Hematopoietic multipotent progenitor cell (in vitro differentiated cells): Measurements from ENCODE around the gene CR1. TPM values are rescaled to one million over a fixed set of nuclear protein-coding genes. Genes with fewer than 3 reads are reported as not detected.
"Not testable (repeated sequence)": the region's sequence is repeated elsewhere in the genome, so short reads cannot be mapped to it uniquely, and the experiment has no call there.

Experiments used
- DNase-seq, 3 donors: peaks; one replicate each; pipeline ENCODE4 v3.0.0-alpha.2; 2011 to 2015; ENCODE audit warnings: low read depth in 2 of 3, low spot score in 2 of 3
- total RNA-seq: library from RNA; depleted of rRNA; stranded (reverse); fragments of >200 nt; gene quantifications from one replicate; pipeline ENCODE4 v1.2.3, GENCODE V29; 2012

Gene CR1
- total RNA-seq, 1 donor = 7.8 TPM

- DNase-seq = no peak
Observed at GRCh38 chr1:207502726-207503125, 6.8 kb downstream of the CR1 start.

DNA sequence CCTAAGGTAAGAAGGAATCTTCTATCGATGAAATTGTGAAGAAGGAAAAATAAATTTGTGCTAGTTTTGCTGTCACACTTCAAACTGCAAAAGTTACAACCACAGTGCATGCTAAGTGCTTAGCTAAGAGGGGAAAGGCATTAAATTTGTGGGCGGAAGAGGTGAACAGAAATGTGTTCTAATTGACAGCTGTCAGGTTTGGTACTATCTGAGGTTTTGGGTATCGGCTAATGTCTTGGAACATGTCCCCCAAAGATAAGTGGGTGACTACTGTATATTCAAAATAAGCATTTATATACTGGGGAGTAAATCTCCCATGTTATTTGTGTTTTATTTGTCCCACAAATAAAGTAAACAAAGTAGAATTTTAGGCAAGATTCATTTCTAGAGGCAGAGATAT, 8.0 kb downstream of the CR1 start:
- no peak for DNase-seq

GRCh38 chr1:207504438-207504837, 8.5 kb downstream of the CR1 start:
- DNase-seq = no peak

GRCh38 chr1:207510444-207510843, 14.5 kb downstream of the CR1 start:
- DNase-seq = no peak

DNA sequence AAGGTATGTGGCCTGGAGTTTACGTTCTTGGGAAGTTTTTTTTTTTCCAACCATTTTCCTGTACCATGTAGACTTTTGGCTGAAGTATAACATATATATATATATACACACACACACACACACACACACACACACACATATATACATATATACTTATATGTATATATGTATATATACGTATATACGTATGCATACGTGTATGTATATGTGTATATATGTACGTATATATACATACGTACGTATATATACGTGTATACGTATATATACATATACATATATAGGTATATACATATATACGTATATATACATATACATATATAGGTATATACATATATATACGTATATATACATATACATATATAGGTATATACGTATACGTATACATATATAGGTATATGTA, 18.9 kb downstream of the CR1 start:
- no peak for DNase-seq

GRCh38 chr1:207516729-207517128, 20.8 kb downstream of the CR1 start:
- no peak for DNase-seq

DNA sequence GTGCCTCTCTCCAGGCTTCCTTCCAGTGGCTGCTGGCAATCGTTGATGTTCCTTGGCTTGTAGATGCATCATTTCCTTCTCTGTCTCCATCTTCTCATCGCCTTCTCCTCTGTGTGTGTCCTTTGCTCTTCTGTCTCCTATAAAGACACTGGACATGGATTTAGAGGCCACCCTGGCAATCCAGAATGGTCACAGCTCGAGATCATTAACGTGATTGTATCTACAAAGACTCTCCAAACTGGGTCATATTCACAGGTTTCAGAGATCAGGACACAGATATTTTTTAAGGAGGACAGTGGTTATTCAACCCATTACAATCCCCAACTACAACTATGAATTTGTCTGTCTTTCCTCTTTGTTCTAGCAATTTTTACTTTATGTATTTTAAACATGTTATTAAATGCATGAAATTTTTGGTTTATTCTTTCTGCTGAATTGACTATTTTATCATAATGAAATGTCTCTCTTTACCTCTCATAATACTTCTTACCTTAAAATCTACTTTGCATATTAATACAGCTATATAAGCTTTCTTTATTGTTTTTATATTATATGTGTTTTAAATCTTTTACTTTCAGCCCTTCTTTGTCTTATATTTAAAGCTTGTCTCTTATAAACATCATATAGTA, 22.8 kb downstream of the CR1 start:
- DNase-seq = no peak

DNA sequence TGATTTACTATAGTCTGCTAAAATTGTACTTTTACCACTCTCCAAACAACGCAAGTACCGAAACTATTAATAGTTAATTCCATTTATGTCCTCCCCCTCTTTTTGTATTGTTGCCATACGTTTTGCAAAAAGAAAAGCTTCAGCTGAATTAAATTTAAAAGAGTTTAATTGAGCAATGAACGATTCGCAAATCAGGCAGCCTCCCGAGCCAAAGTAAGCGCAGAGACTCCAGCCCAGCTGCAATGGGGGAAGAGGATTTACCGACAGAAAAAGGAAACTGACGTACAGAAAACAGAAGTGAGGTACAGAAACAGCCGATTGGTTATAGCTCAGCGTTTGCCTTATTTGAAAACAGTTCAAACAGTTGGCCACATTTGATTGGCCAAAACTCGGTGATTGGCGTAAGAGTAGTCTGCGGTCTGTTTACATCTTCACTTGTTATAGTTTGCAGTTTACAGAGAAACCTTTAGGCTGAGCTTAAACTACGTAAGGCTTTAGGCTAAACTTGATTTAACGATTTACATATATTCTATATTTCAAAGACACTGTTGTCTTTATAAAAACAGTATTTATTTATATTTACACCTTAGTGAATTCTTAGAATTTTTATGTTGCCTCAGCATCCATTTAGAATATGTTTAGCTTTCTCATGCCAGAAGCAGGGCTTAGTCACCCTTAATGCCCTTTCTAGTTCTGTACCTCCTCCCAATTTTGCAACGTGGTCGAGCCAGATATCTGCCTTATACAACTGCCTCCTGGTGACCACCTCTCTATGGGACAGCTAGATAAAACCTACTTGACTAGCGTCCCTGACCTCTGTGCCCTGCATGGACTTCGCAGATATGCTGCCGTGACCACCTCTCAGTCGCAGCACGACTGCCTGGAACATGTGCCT, 23.8 kb downstream of the CR1 start:
- DNase-seq = peak in 2 of 3 donors; percentile 42

GRCh38 chr1:207520400-207521345, 24.7 kb downstream of the CR1 start:
- not testable (repeated sequence) for DNase-seq

DNA sequence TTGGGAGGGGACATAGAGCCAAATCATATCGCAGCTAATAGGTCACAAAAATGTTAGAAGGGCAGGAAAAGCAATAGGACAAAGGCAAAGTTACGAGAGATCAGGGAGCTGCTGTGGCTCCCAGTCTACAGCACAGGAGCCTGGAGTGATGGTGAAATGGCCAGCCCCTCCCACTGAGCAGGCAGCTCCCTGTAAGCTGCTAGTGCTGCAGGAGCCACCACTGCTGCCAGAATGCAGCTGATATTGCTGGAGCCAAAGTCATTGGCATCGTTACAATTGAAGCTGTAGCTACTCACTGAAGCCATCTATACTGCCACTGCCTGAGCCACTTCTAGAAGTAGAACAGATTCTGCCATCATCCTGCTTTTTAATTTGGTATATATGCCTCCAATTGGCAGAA, 29.3 kb downstream of the CR1 start:
- not testable (repeated sequence) for DNase-seq

GRCh38 chr1:207528401-207528800, 32.4 kb downstream of the CR1 start:
- DNase-seq = not testable (repeated sequence)

DNA sequence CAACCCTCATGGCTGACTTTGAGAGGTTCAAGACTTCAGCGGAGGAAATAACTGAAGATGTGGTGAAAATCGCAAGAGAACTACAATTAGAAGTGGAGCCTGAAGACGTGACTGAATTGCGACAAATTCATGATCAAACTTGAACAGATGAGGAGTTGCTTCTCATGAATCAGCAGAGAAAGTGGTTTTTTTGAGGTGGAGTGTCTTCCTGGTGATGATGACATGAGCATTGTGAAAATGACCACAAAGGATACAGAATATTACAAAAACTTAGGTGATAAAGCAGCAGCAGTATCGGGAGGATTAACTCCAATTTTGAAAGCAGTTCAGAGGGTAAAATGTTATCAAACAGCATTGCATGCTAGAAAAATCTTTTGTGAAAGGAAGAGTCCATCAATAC, 40.3 kb downstream of the CR1 start:
- not testable (repeated sequence) for DNase-seq

DNA sequence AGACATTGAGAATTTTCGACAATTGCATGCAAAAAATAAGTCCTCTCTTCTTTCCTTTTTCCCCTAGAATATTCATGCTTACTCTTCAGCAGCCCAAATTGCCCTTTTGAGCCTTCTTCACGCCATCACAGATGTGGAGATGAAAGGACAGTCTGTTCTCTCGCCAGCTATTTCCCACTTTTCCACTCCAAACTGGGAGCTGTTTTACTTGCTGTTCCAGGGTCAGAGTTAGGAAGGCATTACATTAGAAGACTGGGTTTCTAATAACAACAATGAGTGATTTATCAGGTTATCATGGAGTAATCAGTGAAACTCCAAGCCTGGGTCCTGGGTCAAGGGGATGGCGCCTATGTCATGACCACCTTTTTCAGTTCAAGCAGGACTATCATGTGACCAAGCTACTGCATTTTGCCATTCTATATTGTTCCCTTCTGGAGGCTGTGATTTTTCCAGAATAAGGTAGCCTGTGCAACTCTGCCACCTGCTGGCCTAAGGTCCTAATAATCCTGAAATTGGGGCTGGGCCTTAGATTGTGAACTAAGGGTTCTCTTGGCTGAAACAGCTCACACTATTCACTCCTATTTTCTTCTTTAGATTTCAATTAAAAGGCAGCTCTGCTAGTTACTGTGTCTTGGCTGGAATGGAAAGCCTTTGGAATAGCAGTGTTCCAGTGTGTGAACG, 50.9 kb downstream of the CR1 start:
- not testable (repeated sequence) for DNase-seq

- not testable (repeated sequence) for DNase-seq
Observed at GRCh38 chr1:207554823-207555222, 58.9 kb downstream of the CR1 start.

DNA sequence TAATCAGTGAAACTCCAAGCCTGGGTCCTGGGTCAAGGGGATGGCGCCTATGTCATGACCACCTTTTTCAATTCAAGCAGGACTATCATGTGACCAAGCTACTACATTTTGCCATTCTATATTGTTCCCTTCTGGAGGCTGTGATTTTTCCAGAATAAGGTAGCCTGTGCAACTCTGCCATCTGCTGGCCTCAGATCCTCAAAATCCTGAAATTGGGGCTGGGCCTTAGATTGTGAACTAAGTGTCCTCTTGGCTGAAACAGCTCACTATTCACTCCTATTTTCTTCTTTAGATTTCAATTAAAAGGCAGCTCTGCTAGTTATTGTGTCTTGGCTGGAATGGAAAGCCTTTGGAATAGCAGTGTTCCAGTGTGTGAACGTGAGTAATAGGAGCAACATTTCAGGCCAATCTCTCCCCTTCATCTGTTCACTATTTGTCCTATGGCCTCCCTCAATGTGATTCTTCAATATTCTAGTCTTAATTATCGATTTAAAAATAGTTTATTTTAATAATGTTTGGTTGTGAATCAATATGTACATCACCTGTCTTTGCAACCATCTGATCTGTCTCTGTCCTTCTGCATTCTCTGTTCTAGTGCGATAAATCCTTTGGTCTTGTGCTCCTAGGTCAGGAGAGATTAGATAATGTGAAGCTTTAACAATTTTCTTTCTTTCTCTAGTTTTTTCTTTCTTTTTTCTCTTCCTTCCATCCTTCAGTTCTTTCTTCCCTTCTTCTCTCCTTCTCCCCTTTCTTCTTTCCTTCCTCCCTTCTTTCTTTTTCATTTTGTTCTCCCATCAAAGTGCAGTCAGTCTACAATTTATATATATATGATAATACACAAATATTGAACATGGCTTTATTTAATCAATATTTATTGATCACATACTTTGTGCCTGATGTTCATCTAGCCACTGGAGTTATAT, 69.8 kb downstream of the CR1 start:
- peak in 1 of 3 donors; percentile 35 for DNase-seq

DNA sequence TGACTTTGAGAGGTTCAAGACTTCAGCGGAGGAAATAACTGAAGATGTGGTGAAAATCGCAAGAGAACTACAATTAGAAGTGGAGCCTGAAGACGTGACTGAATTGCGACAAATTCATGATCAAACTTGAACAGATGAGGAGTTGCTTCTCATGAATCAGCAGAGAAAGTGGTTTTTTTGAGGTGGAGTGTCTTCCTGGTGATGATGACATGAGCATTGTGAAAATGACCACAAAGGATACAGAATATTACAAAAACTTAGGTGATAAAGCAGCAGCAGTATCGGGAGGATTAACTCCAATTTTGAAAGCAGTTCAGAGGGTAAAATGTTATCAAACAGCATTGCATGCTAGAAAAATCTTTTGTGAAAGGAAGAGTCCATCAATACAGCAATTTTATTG, 76.0 kb downstream of the CR1 start:
- not testable (repeated sequence) for DNase-seq

GRCh38 chr1:207573074-207573473, 77.1 kb downstream of the CR1 start:
- peak in 1 of 3 donors; percentile 13 for DNase-seq

DNA sequence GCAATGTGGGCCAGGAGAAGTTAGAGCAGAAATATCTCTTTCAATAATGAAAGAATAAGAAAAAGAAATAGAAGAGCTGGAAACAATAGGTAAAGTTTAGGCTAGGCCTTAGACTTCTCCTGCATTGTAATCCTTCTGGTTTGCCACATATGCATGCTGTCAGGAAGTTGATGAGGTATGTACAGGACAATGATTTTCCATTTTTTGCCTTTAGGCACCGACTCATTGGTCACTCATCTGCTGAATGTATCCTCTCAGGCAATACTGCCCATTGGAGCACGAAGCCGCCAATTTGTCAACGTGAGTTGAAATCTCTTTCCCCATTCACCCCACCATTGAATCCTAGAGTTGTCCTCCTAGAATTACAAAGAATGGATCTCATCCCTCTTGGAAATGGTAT, 79.4 kb downstream of the CR1 start:
- DNase-seq = not testable (repeated sequence)

DNA sequence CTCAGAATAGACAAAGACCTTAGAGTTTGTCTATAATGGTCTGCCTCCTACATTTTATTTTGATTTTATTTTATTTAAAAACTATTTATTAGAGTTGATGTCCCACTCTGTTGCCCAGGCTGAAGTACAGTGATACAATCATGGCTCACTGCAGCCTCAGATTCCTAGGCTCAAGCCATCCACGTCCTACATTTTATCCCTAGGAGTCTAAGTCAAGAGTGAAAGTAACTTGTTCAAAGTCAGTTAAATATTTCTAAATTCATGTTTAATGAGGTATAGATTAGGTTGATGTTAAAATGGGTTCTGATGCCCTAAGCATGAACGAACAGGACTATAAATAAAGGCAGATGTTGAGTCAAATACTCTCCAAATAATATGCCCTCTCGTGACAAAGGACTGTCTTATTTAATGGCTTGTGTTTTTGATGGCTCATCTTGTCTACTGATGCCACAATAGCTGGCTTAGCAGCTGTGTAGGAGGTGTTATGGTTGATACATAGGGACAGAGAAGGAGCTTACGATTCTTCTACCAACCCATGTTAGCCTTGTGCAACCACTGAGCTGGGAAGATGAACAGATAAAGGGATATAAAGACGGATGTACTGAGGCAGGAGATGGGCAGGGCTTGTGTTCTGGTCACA, 83.0 kb downstream of the CR1 start:
- DNase-seq = no peak
